GM18511 (cell line): ENCODE results near the gene GNB1L.

Experiments
- ATAC-seq: cut with Tn5 transposase; IDR thresholded peaks from one replicate; pipeline ENCODE4 v1.9.1; 2021; ENCODE audit warnings: mild to moderate bottlenecking, moderate library complexity; ENCODE audit not compliant: unreplicated experiment

Gene GNB1L

DNA sequence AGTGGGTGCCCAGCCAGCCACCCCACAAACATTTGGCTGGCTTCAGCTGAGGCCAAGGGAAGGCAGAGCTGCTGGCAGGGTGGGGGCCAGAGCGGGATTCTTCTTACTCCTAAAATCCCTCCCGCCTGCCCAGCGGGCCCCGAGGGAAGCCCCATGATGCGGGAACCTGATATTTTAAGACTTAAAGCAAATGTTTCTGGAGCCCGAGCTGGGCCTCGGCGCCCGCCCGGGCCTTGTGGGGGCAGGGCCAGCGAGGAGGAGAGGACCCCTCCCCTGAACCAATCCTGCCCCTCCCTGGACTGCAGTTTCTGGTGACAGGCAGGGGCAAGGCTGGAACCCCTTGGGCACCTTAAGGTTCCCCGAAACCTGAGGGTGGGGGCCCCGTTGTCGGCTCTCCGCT lies 114.1 kb downstream of the GNB1L start:
- ATAC-seq, result no peak

GRCh38 chr22:19739911-19740449 lies 114.7 kb downstream of the GNB1L start:
- ATAC-seq, result no peak

GRCh38 chr22:19739448-19739895 lies 115.2 kb downstream of the GNB1L start:
- no peak for ATAC-seq

DNA sequence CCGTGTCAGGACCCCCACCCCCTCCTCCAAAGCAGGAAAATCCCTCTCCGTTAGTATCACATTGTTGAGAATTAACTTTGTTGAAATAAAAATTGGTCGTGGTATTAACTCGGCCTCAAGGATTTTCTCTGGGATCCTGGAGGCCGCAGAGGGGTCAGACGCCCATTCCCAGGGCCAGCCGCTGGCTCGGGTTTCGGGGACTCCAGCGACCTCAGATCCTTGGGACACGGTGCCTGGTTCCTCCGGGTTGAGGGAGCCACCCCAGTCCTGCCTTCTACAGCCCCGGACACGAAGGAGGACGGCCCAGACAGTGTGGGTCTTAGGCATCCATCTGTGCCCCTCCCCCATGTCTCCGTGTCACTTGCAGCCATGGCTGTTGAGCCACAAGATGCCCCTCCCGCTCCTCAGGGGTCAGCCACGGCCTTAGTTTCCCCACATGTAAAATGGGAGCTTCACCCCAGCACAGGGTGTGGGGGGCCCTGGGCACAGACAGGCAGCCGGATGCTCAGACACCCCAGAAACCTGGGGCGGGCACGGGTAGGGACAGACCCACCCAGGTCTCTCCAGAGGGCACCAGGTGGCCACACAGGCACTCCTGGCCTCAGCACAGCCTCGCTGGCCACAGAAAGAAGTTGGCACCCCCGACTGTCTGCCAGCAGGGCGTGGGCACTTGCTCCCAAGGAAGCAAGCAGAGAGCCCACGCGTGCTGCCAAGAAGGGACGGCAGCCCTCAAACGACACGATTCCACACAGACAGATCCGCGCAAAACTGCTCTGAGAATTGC lies 115.8 kb downstream of the GNB1L start:
- no peak for ATAC-seq

DNA sequence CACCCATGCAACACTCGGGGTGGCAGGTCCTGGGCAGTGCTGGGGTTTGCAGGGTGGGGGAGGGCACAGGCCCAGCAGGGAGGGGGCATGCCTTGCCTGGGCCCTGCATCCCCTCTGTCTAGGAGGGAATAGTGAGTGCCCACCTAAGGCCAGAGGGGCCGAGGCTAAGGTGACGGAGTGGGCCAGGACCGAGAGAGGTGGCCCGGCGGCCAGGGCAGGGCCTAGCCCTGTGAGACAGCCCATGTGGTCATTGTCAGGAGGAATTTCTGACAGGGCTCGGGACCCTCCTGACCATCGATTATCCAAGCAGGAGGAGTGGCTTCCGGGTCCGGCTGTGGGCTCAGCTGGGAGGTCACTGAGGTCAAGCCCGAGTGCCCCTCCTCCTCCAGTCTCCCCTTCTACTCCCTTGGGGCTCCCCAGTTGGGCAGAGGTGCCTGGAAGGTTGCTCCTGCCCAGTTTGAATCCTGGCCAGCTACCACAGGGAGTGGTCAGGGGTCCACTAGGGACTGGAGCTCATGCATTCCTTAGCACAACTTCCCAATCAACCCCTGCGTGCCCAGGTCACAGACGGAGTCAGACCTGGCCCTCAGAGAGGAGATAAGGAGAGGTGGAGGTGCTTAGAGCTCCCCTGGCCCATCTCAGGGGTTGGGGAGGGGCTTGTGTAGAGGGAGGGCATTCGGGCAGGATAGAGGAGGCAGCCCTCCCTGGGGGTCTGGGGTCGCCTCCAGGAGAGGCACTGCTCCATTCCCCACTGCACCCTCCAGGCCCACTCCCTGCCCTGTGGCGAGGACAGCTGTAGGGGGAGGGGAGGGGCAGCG lies 116.6 kb downstream of the GNB1L start:
- no peak for ATAC-seq

GRCh38 chr22:19735665-19736510 lies 118.8 kb downstream of the GNB1L start:
- no peak for ATAC-seq

- no peak for ATAC-seq
Measured at GRCh38 chr22:19734837-19735382, 119.8 kb downstream of the GNB1L start.

DNA sequence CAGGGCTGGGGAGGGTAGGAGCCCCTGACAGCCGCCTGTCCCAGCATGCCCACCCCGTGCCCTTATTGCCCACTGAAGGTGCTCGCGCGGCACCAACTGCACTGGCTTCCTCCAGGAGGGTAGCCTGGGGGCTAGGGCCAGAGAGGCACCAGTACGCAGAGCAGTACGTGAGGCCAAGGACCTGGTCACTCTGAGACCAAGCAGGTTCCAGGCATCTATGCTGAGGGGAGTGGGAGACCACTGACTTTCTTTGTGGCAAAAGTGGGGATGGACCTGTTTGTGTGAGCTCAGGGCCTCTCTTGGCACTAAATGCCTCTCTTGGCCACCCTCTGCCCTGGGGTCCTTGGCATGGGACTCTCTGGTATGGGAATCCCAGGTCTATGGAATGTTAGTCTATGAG lies 120.5 kb downstream of the GNB1L start:
- ATAC-seq, result no peak

- no peak for ATAC-seq
Measured at GRCh38 chr22:19733755-19734154, 120.9 kb downstream of the GNB1L start.
